H9 (cell line): ENCODE measurements around the gene LPGAT1. TPM values are rescaled to one million over a fixed set of nuclear protein-coding genes. Genes with fewer than 3 reads are reported as not detected.

ENCODE experiments used
- DNase-seq: peaks from one replicate; pipeline ENCODE4 v3.0.0-alpha.2; 2017
- H2AFZ ChIP-seq: one replicate; pipeline ENCODE4 v1.6.1; 2013; ENCODE audit warnings: mild to moderate bottlenecking, low read length, control low read depth, moderate library complexity
- H2AK5ac ChIP-seq: 2 replicates; pipeline ENCODE4 v1.6.1; 2013; ENCODE audit warnings: low read length, control low read depth, mixed read lengths; ENCODE audit not compliant: insufficient read length
- H2BK120ac ChIP-seq: one replicate; pipeline ENCODE4 v1.6.1; 2013; ENCODE audit warnings: low read depth, mild to moderate bottlenecking, low read length, control low read depth, inconsistent platforms; ENCODE audit not compliant: poor library complexity, severe bottlenecking
- H2BK12ac ChIP-seq: 2 replicates; pipeline ENCODE4 v1.6.1; 2013; ENCODE audit warnings: low read length, control low read depth, mixed read lengths, low read depth; ENCODE audit not compliant: insufficient read length
- H2BK15ac ChIP-seq: 2 replicates; pipeline ENCODE4 v1.6.1; 2013; ENCODE audit warnings: low read depth, low read length, control low read depth
- H2BK20ac ChIP-seq: one replicate; pipeline ENCODE4 v1.6.1; 2013; ENCODE audit warnings: low read depth, mild to moderate bottlenecking, low read length, control low read depth, inconsistent platforms; ENCODE audit not compliant: poor library complexity, severe bottlenecking
- H2BK5ac ChIP-seq: 2 replicates; pipeline ENCODE4 v1.6.1; 2013; ENCODE audit warnings: low read length, control low read depth, mixed read lengths; ENCODE audit not compliant: insufficient read length
- H3K14ac ChIP-seq: 2 replicates; pipeline ENCODE4 v1.6.1; 2013; ENCODE audit warnings: low read length, control low read depth; ENCODE audit not compliant: insufficient read depth
- H3K18ac ChIP-seq: 2 replicates; pipeline ENCODE4 v1.6.1; 2013; ENCODE audit warnings: low read depth, mild to moderate bottlenecking, mixed read lengths, low read length, control low read depth; ENCODE audit not compliant: insufficient read length
- H3K23ac ChIP-seq: 2 replicates; pipeline ENCODE4 v1.6.1; 2013; ENCODE audit warnings: low read length, control low read depth, mixed read lengths, low read depth; ENCODE audit not compliant: insufficient read length
- H3K23me2 ChIP-seq: 2 replicates; pipeline ENCODE4 v1.6.1; 2013; ENCODE audit warnings: low read depth, mild to moderate bottlenecking, mixed read lengths, low read length, control low read depth; ENCODE audit not compliant: insufficient read length, poor library complexity, severe bottlenecking
- H3K27ac ChIP-seq: 2 replicates; pipeline ENCODE4 v1.5.1; 2013; ENCODE audit warnings: low read length, control low read depth, mixed read lengths, low read depth; ENCODE audit not compliant: insufficient read length
- H3K27me3 ChIP-seq: 2 replicates; pipeline ENCODE4 v1.6.1; 2013; ENCODE audit warnings: low read length, control low read depth, inconsistent platforms; ENCODE audit not compliant: insufficient read depth
- H3K4ac ChIP-seq: 2 replicates; pipeline ENCODE4 v1.6.1; 2013; ENCODE audit warnings: low read depth, mild to moderate bottlenecking, control low read depth, inconsistent platforms, low read length, moderate library complexity
- H3K4me1 ChIP-seq: 2 replicates; pipeline ENCODE4 v1.6.1; 2013; ENCODE audit warnings: low read length, control low read depth, inconsistent platforms; ENCODE audit not compliant: insufficient read depth
- H3K4me2 ChIP-seq: 2 replicates; pipeline ENCODE4 v1.6.1; 2013; ENCODE audit warnings: low read length, control low read depth, mixed read lengths; ENCODE audit not compliant: insufficient read length, insufficient read depth
- H3K56ac ChIP-seq: 2 replicates; pipeline ENCODE4 v1.6.1; 2013; ENCODE audit warnings: low read depth, mild to moderate bottlenecking, mixed read lengths, low read length, control low read depth; ENCODE audit not compliant: insufficient read length
- H3K79me1 ChIP-seq: 2 replicates; pipeline ENCODE4 v1.6.1; 2013; ENCODE audit warnings: low read depth, mild to moderate bottlenecking, moderate library complexity, low read length, control low read depth, inconsistent platforms; ENCODE audit not compliant: insufficient read depth, poor library complexity, severe bottlenecking
- H3K79me2 ChIP-seq: 2 replicates; pipeline ENCODE4 v1.6.1; 2013; ENCODE audit warnings: low read length, control low read depth, inconsistent platforms; ENCODE audit not compliant: insufficient read depth
- H3K9ac ChIP-seq: 2 replicates; pipeline ENCODE4 v1.6.1; 2013; ENCODE audit warnings: low read length, control low read depth, mixed read lengths; ENCODE audit not compliant: insufficient read length; ENCODE audit errors: extremely low read depth
- H3K9me3 ChIP-seq: one replicate; pipeline ENCODE4 v1.6.1; 2013; ENCODE audit warnings: low read depth, low read length, inconsistent platforms; ENCODE audit not compliant: control insufficient read depth
- H3T11ph ChIP-seq: one replicate; pipeline ENCODE4 v1.6.1; 2013; ENCODE audit warnings: mild to moderate bottlenecking, low read length, control low read depth, inconsistent platforms
- H4K20me1 ChIP-seq: one replicate; pipeline ENCODE4 v1.6.1; 2013; ENCODE audit not compliant: control insufficient read depth, insufficient read length, insufficient read depth
- H4K5ac ChIP-seq: 2 replicates; pipeline ENCODE4 v1.6.1; 2013; ENCODE audit warnings: low read depth, mild to moderate bottlenecking, mixed read lengths, low read length, control low read depth; ENCODE audit not compliant: insufficient read length
- H4K8ac ChIP-seq: replicated peaks from 2 replicates; pipeline ENCODE4 v1.6.1; 2013; ENCODE audit warnings: low read length, control low read depth, mixed read lengths, low read depth; ENCODE audit not compliant: insufficient read length
- H4K91ac ChIP-seq: 2 replicates; pipeline ENCODE4 v1.6.1; 2013; ENCODE audit warnings: low read depth, mild to moderate bottlenecking, moderate library complexity, mixed read lengths, low read length, control low read depth; ENCODE audit not compliant: insufficient read length
- H3K27ac Mint-ChIP-seq, 3 experiments: 2 replicates in 2 of 3; 3 replicates in 1 of 3; pipeline ENCODE4 v1.8.0; 2020 to 2021; ENCODE audit warnings: mixed read lengths in 3 of 3, mild to moderate bottlenecking in 1 of 3, moderate library complexity in 1 of 3
- H3K27me3 Mint-ChIP-seq: 2 replicates; pipeline ENCODE4 v1.8.0; 2021; ENCODE audit warnings: low read depth, mild to moderate bottlenecking, moderate library complexity, mixed read lengths
- H3K36me3 Mint-ChIP-seq, 3 experiments: 2 replicates in 2 of 3; 3 replicates in 1 of 3; pipeline ENCODE4 v1.8.0; 2020 to 2021; ENCODE audit warnings: low read depth in 3 of 3, mixed read lengths in 3 of 3; ENCODE audit not compliant: insufficient read depth in 1 of 3
- H3K4me1 Mint-ChIP-seq, 2 experiments: 2 replicates each; pipeline ENCODE4 v1.8.0; 2020; ENCODE audit warnings: mixed read lengths in 2 of 2
- H3K4me3 Mint-ChIP-seq, 2 experiments: 2 replicates in 1 of 2; 3 replicates in 1 of 2; pipeline ENCODE4 v1.8.0; 2020 to 2021; ENCODE audit warnings: mild to moderate bottlenecking in 2 of 2, mixed read lengths in 2 of 2, moderate library complexity in 1 of 2
- H3K9me3 Mint-ChIP-seq, 2 experiments: 2 replicates in 1 of 2; 3 replicates in 1 of 2; pipeline ENCODE4 v1.8.0; 2020; ENCODE audit warnings: mild to moderate bottlenecking in 2 of 2, mixed read lengths in 2 of 2, moderate library complexity in 1 of 2
- total RNA-seq: library from RNA; stranded (reverse); gene quantifications from 2 replicates; pipeline ENCODE4 v1.2.1, GENCODE V29; 2021
- TF ChIP-seq, protein P1 (sequence below): fragments of 200-600 bp; sonication (generic); conservative IDR thresholded peaks from 3 replicates; pipeline ENCODE4 v1.8.0; 2021; ENCODE audit warnings: antibody characterized with exemption, mild to moderate bottlenecking

The LPGAT1 gene
- total RNA-seq, 1 experiment from 2014 or later, result 12.2 TPM

DNA sequence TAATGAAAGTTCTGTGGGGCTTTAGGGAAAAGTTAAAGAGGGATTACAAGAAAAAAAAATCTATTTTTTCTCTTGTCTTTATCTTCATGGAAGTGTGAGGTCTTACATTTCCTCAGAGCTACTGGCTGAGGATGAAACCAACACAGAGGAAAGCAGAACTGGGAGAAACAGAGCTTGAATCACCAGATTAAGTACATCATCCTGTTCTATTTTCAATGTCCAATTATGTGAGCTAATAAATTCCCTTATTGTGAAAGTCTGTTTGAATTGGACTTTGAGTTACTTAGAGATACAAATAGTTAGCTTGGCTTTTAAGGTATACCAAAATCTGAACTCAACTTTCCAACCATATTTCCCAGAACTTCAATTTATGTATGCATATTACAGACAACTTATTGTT lies 69.2 kb downstream of the LPGAT1 start:
- no peak overlapping the region for H3K4ac ChIP-seq
- no peak overlapping the region for H4K5ac ChIP-seq
- Mint-ChIP-seq H3K36me3 (peaks cover 5 to 28% (median 11%) of the 10 kb centered on the region in 3 experiments), H3K27me3 (no peaks in the 10 kb centered on the region), H3K9me3 (peaks cover 6 to 13% of the 10 kb centered on the region in 2 experiments; a peak in 4 of 5 replicates), H3K27ac (peak overlapping the region in 1 of 3 experiments; percentile 48; a peak in 2 of 7 replicates), H3K4me3 (no peak overlapping the region), H3K4me1 (peaks cover 12 to 17% of the 10 kb centered on the region in 2 experiments)
- H3K23me2 ChIP-seq, result no peaks in the 10 kb centered on the region
- no peak overlapping the region for H3K18ac ChIP-seq
- H2BK20ac ChIP-seq, result no peak overlapping the region
- no peak overlapping the region for H3K23ac ChIP-seq
- no peak overlapping the region for H2BK5ac ChIP-seq
- no peak overlapping the region for H3K56ac ChIP-seq
- H3K79me1 ChIP-seq, result no peaks in the 10 kb centered on the region
- no peak overlapping the region for H3K9ac ChIP-seq
- TF ChIP-seq, protein P1, sequence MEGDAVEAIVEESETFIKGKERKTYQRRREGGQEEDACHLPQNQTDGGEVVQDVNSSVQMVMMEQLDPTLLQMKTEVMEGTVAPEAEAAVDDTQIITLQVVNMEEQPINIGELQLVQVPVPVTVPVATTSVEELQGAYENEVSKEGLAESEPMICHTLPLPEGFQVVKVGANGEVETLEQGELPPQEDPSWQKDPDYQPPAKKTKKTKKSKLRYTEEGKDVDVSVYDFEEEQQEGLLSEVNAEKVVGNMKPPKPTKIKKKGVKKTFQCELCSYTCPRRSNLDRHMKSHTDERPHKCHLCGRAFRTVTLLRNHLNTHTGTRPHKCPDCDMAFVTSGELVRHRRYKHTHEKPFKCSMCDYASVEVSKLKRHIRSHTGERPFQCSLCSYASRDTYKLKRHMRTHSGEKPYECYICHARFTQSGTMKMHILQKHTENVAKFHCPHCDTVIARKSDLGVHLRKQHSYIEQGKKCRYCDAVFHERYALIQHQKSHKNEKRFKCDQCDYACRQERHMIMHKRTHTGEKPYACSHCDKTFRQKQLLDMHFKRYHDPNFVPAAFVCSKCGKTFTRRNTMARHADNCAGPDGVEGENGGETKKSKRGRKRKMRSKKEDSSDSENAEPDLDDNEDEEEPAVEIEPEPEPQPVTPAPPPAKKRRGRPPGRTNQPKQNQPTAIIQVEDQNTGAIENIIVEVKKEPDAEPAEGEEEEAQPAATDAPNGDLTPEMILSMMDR, result no peak
- H3T11ph ChIP-seq, result no peak overlapping the region
- no peak overlapping the region for H2AFZ ChIP-seq
- no peaks in the 10 kb centered on the region for H3K9me3 ChIP-seq
- no peak overlapping the region for H3K14ac ChIP-seq
- no peak overlapping the region for H4K8ac ChIP-seq
- H3K27me3 ChIP-seq, result no peaks in the 10 kb centered on the region
- H4K91ac ChIP-seq, result no peak overlapping the region
- H3K4me2 ChIP-seq, result no peak overlapping the region
- DNase-seq, result no peak
- H4K20me1 ChIP-seq, result no peaks in the 10 kb centered on the region
- H2AK5ac ChIP-seq, result no peak overlapping the region
- H2BK12ac ChIP-seq, result no peak overlapping the region
- no peaks in the 10 kb centered on the region for H3K79me2 ChIP-seq
- no peak overlapping the region for H3K27ac ChIP-seq
- no peak overlapping the region for H2BK120ac ChIP-seq
- no peaks in the 10 kb centered on the region for H3K4me1 ChIP-seq
- no peak overlapping the region for H2BK15ac ChIP-seq
